GM21619 (cell line): ENCODE results near the gene TRIM50.
A peak's percentile ranks its signal among the peaks of the same experiment; 100 is the strongest.
"Not testable (repeated sequence)": the region's sequence is repeated elsewhere in the genome, so short reads cannot be mapped to it uniquely, and the experiment has no call there.

ENCODE experiments used
- ATAC-seq: cut with Tn5 transposase; IDR thresholded peaks from one replicate; pipeline ENCODE4 v1.9.1; 2021; ENCODE audit not compliant: unreplicated experiment

The TRIM50 gene

GRCh38 chr7:73316521-73316920 lies 11.4 kb downstream of the TRIM50 start:
- no peak for ATAC-seq

DNA sequence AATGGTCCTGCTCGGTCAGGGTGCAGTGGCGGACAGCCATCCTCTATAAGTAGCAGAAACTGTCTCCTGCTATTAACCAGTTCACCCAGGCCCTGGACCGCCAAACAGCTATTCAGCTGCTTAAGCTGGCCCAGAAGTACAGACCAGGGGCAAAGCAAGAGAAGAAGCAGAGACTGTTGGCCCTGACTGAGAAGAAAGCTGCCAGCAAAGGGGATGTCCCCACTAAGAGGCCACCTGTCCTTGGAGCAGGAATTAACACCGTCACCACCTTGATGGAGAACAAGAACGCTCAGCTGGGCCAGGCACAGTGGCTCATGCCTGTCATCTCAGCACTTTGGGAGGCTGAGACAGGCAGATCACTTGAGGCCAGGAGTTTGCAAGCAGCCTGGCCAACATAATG lies 13.6 kb downstream of the TRIM50 start:
- no peak for ATAC-seq

GRCh38 chr7:73313521-73313906 lies 14.4 kb downstream of the TRIM50 start:
- ATAC-seq, result no peak

DNA sequence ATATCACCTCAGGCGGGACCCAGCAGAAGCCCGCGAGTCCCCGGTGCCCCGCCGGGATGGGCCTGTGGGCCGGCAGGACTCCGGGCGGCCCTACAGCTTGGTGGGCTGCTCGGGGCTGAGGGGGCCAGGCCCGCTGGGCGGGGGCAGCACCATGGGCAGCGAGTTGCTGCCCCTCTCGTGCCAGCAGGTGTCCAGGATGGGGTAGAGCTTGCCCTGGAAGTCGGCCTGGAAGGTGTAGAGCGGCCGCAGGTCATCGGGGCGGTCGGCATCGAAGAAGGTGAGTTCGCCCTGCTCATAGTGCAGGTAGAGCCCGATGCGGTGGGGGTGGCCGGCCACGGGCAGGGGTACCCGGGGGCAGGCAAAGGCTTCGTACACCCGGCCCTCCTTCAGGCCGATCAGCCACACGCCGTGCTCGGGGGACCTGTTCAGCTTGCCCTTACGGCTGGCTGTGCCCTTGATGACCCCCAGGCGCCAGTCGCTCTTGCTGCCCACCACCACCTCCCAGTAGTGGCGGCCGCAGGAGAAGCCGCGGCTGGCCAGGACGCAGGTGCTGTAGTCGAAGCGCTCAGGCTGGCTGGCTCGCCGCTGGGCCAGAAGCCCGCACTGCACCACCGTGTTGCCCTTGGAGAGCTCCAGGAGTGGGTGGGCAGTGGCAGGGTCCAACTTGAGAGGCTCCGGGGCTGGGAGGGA lies 14.9 kb downstream of the TRIM50 start:
- ATAC-seq, result no peak

- ATAC-seq, result not testable (repeated sequence)
Observed at GRCh38 chr7:73311421-73311820, 16.5 kb downstream of the TRIM50 start.

- peak; percentile 91 for ATAC-seq
Observed at GRCh38 chr7:73308665-73309214, 19.1 kb downstream of the TRIM50 start, which contains the start of gene NSUN5. Gene NSUN5 (minus strand): TSS chr7:73308826. CDS start chr7:73308790, 36 bp downstream.

DNA sequence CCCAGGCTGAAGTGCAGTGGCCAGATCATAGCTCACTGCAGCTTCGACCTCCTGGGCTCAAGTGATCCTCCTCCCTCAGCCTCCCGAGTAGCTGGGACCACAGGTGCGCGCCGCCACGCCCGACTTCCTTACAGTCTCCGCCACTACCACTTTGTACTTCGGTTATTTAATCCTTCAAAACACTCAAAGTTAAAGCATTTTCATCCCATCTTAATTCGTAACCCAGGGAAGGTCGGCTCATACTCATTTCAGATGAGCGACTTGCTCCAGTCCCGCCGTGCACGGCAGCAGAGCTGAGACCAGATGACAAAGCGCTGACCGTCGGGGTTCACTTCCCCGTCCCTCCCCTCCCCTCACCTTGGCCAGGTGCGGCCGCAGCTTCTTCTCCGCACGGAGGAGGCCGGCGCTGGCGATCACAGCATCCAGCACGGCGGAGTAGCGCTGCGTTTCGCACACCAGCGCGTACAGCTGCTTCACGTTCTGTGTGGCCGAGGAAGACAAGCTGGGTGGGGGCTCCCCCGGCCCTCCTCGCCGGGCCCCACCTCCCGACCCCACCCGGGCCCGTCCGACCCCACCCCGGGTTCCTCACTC lies 19.7 kb downstream of the TRIM50 start:
- peak; percentile 34 for ATAC-seq

- ATAC-seq, result no peak
Observed at GRCh38 chr7:73307436-73307835, 20.4 kb downstream of the TRIM50 start.

- ATAC-seq, result not testable (repeated sequence)
Observed at GRCh38 chr7:73304612-73305387, 23.1 kb downstream of the TRIM50 start.

DNA sequence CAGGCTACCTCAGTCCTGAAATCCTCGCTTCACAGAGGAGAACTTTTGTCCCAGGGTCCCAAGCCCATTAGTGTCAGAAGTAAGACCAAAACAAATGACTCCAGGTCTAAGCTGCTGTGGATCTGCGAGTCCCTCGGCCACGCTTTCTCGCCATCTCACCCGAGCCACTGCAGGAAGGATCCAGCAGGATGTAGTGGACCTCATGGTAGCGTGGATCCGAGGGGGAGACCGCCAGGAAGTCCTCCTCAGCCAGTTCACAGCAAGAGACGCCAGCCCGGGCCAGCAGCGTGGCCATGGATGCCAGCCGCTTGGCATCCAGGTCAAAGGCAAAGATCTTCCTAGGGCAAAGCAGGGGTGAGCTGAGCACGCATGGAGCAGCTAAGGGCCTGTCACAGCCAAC lies 23.8 kb downstream of the TRIM50 start:
- no peak for ATAC-seq

DNA sequence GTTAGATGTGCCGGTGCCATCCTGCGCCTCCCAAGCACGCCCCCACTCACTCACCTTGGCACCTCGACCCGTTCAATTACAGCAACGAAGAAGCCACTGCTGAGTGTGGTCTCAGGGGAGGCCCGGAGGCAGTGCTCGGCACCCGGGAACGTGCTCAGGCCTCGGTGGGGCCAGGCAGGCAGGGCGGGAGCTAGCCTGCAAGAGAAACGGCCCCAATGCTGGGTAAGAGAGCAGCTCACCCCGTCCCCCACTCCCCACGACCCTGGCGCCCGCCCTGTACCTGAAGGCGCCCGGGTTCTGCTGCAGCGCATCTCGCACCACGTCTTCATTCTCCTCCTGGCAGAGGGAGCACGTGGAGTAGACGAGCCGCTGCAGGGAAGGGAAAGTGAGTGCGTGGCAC lies 24.3 kb downstream of the TRIM50 start:
- no peak for ATAC-seq

GRCh38 chr7:73302846-73303245 lies 25.0 kb downstream of the TRIM50 start:
- ATAC-seq, result not testable (repeated sequence)

DNA sequence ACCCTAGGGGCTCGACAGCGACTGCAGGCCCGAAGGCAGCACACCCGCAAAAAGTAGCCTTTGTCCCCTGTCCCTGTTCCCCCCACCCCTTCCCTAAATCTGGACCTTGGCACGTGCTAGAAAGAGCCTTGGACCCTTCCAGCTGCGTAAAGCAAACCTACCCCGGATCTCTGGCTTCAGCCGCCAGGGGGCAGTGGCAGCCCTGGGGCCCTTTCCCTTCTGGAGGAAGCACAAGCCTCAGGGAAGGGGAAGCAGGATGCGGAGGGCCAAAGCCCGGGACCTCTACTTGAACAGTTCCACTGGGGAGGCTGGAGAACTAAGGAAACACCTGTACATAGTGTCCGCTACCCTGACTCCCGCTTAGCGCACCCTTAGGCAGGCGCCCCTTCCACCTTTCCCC lies 26.8 kb downstream of the TRIM50 start:
- not testable (repeated sequence) for ATAC-seq

DNA sequence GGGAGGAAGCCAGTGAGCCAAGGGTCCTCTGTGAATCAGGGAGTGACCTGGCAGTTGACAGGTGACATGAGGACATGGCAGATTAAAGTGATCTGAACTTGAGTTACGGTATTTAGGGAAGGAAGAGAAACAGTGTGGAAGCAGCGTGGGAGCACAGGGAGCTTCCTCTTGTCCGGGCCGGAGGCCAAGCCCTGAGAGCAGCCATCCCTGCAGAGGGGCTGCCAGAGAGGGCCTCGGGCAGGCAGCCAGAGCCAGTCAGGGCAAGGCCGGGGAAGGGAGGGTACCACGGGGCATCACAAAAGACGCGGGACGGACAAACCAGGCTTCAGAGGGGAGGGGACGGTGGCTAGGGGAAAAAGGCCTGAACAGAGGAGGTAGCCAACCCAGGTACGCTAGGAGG lies 28.1 kb downstream of the TRIM50 start:
- ATAC-seq, result not testable (repeated sequence)

GRCh38 chr7:73297706-73298105 lies 30.2 kb downstream of the TRIM50 start:
- ATAC-seq, result not testable (repeated sequence)

GRCh38 chr7:73297235-73297634 lies 30.6 kb downstream of the TRIM50 start:
- ATAC-seq, result not testable (repeated sequence)

GRCh38 chr7:73277210-73277609 lies 50.7 kb downstream of the TRIM50 start:
- not testable (repeated sequence) for ATAC-seq

- ATAC-seq, result not testable (repeated sequence)
Observed at GRCh38 chr7:73267813-73268212, 60.1 kb downstream of the TRIM50 start.

- peak; percentile 65 for ATAC-seq
Observed at GRCh38 chr7:73266719-73267368, 61.0 kb downstream of the TRIM50 start.
